SIG-M5 treated with dmso at 0.1 percent for 504 hours (cell line): ENCODE data around the gene TMEM244.
"Not testable (repeated sequence)": the region's sequence is repeated elsewhere in the genome, so short reads cannot be mapped to it uniquely, and the experiment has no call there.

ENCODE experiments used
- DNase-seq: peaks from one replicate; lab custom pipeline; 2025; ENCODE audit not compliant: unreplicated experiment; lab: John Stamatoyannopoulos, UW

Gene TMEM244

GRCh38 chr6:129860908-129861665, at the start of gene TMEM244:
TSS of gene TMEM244 (minus strand) at chr6:129861315. CDS start at chr6:129861188, 127 bp downstream.
- no peak for DNase-seq

- DNase-seq = no peak
Observed at GRCh38 chr6:129908858-129909257, 47.7 kb upstream of the TMEM244 start.

- no peak for DNase-seq
Observed at GRCh38 chr6:129908356-129908755, 47.2 kb upstream of the TMEM244 start.

- DNase-seq = no peak
Observed at GRCh38 chr6:129906515-129907077, 45.5 kb upstream of the TMEM244 start.

GRCh38 chr6:129903082-129903481, 42.0 kb upstream of the TMEM244 start:
- DNase-seq = no peak

GRCh38 chr6:129902681-129903080, 41.6 kb upstream of the TMEM244 start:
- no peak for DNase-seq

- DNase-seq = no peak
Observed at GRCh38 chr6:129901910-129902309, 40.8 kb upstream of the TMEM244 start.

- DNase-seq = peak; percentile 25
Observed at GRCh38 chr6:129895692-129896091, 34.6 kb upstream of the TMEM244 start.

- peak; percentile 73 for DNase-seq
Observed at GRCh38 chr6:129894921-129895320, 33.8 kb upstream of the TMEM244 start.

GRCh38 chr6:129893640-129894039, 32.5 kb upstream of the TMEM244 start:
- no peak for DNase-seq

- DNase-seq = no peak
Observed at GRCh38 chr6:129890701-129891100, 29.6 kb upstream of the TMEM244 start.

- DNase-seq = no peak
Observed at GRCh38 chr6:129890164-129890563, 29.0 kb upstream of the TMEM244 start.

- no peak for DNase-seq
Observed at GRCh38 chr6:129889580-129889979, 28.5 kb upstream of the TMEM244 start.

- no peak for DNase-seq
Observed at GRCh38 chr6:129886401-129887155, 25.5 kb upstream of the TMEM244 start.

- no peak for DNase-seq
Observed at GRCh38 chr6:129884211-129884610, 23.1 kb upstream of the TMEM244 start.

- DNase-seq = no peak
Observed at GRCh38 chr6:129882510-129883023, 21.5 kb upstream of the TMEM244 start.

GRCh38 chr6:129877894-129878293, 16.8 kb upstream of the TMEM244 start:
- DNase-seq = not testable (repeated sequence)

GRCh38 chr6:129875610-129876520, 14.8 kb upstream of the TMEM244 start:
- peak; percentile 68 for DNase-seq

GRCh38 chr6:129874837-129875236, 13.7 kb upstream of the TMEM244 start:
- no peak for DNase-seq

GRCh38 chr6:129872586-129872985, 11.5 kb upstream of the TMEM244 start:
- DNase-seq = no peak

- DNase-seq = no peak
Observed at GRCh38 chr6:129871221-129871620, 10.1 kb upstream of the TMEM244 start.
